HepG2 (cell line): ENCODE results near the gene MAPK7. TPM values are rescaled to one million over a fixed set of nuclear protein-coding genes. Genes with fewer than 3 reads are reported as not detected.

ENCODE experiments used
- ATAC-seq: fragments of 200-7000 bp; cut with Tn5 transposase; 3 replicates; pipeline ENCODE4 v1.9.1; 2020; ENCODE audit warnings: mild to moderate bottlenecking, moderate library complexity
- BruUV-seq: library from RNA; stranded (reverse); fragments of 400-500 nt; replicated peaks from 2 replicates; lab custom pipeline; 2021; lab: Mats Ljungman, UMichigan
- CTCF ChIA-PET: fragments of 300-600 bp; formaldehyde crosslinking; extraction: SDS; loops from one replicate; lab custom pipeline; 2021; ENCODE audit warnings: low total read pairs, inconsistent platforms, low intra/inter-chr PET ratio; lab: Yijun Ruan, JAX
- POLR2A ChIA-PET: fragments of 350-600 bp; sonication (Branson Sonifier 250); formaldehyde crosslinking; loops from one replicate; lab custom pipeline; 2020; ENCODE audit warnings: antibody characterized with exemption, inconsistent platforms; lab: Yijun Ruan, JAX
- DNase-seq: peaks from one replicate; pipeline ENCODE4 v3.0.0-alpha.2; 2015; ENCODE audit warnings: low spot score
- FAIRE-seq: peaks from 3 replicates; lab custom pipeline; 2011; peaks lifted over from hg19 to GRCh38; lab: Jason Lieb, UNC
- H2AFZ ChIP-seq: one replicate; pipeline ENCODE4 v1.6.1; 2011; ENCODE audit warnings: low read length, inconsistent platforms
- H3K27ac ChIP-seq: fragments of 300-600 bp; 3 replicates; pipeline ENCODE4 v1.8.0; 2011; ENCODE audit warnings: mixed run types, mild to moderate bottlenecking, mixed read lengths, low read length, inconsistent platforms; ENCODE audit not compliant: insufficient read depth; ENCODE audit errors: extremely low read length
- H3K27me3 ChIP-seq, 2 experiments: fragments of 200-600 bp in 1 of 2; 2 replicates in 1 of 2; 3 replicates in 1 of 2; pipeline versions ENCODE4 v1.6.0 to v1.8.0; 2011; ENCODE audit warnings: low read length in 2 of 2, mild to moderate bottlenecking in 2 of 2, moderate library complexity in 2 of 2, inconsistent platforms in 1 of 2; ENCODE audit not compliant: insufficient read depth in 2 of 2, control insufficient read depth in 1 of 2
- H3K36me3 ChIP-seq, 2 experiments: fragments of 200-600 bp in 1 of 2; replicated peaks in 1 of 2; 2 replicates in 1 of 2; 3 replicates in 1 of 2; pipeline versions ENCODE4 v1.5.1 to v1.8.0; 2011; ENCODE audit warnings: low read length in 2 of 2, inconsistent platforms in 1 of 2; ENCODE audit not compliant: insufficient read depth in 2 of 2, control insufficient read depth in 1 of 2
- H3K4me1 ChIP-seq: 2 replicates; pipeline ENCODE4 v1.5.1; 2012; ENCODE audit warnings: low read length, inconsistent platforms; ENCODE audit not compliant: insufficient read depth
- H3K4me2 ChIP-seq: 2 replicates; pipeline ENCODE4 v1.6.0; 2011; ENCODE audit warnings: low read depth, low read length, inconsistent platforms
- H3K4me3 ChIP-seq, 3 experiments: fragments of 200-600 bp in 1 of 3; sonication (generic), shearing (Covaris generic) in 1 of 3; replicated peaks in 1 of 3; 2 replicates each; pipeline ENCODE4 v1.5.1; 2011 to 2016; ENCODE audit warnings: low read length in 3 of 3, inconsistent platforms in 2 of 3, low read depth in 2 of 3, mild to moderate bottlenecking in 2 of 3, control low read depth in 1 of 3, mixed read lengths in 1 of 3; ENCODE audit not compliant: insufficient read depth in 1 of 3
- H3K79me2 ChIP-seq: one replicate; pipeline ENCODE4 v1.6.1; 2011; ENCODE audit warnings: low read length, inconsistent platforms; ENCODE audit not compliant: insufficient read depth
- H3K9ac ChIP-seq: 2 replicates; pipeline ENCODE4 v1.6.0; 2011; ENCODE audit warnings: mild to moderate bottlenecking, low read depth, low read length, inconsistent platforms; ENCODE audit not compliant: insufficient read depth
- H3K9me3 ChIP-seq: 2 replicates; pipeline ENCODE4 v1.5.1; 2012; ENCODE audit warnings: mild to moderate bottlenecking, low read length
- H4K20me1 ChIP-seq: 2 replicates; pipeline ENCODE4 v1.6.0; 2011; ENCODE audit warnings: inconsistent platforms, mild to moderate bottlenecking, low read length, moderate library complexity; ENCODE audit not compliant: insufficient read depth
- ARID3A ChIP-seq: IDR thresholded peaks from 2 replicates; pipeline ENCODE4 v1.6.1; 2012; ENCODE audit warnings: low read depth, low read length, improper control_type of control experiment
- ARID5B ChIP-seq: IDR thresholded peaks from 2 replicates; pipeline ENCODE4 v1.4.0; 2020; ENCODE audit warnings: mild to moderate bottlenecking, missing genetic modification reagents
- KLF16 ChIP-seq, 2 experiments: sonication (generic) in 1 of 2; formaldehyde crosslinking in 1 of 2; IDR thresholded peaks; 2 replicates each; pipeline versions ENCODE4 v1.6.1 to v1.8.0; 2016 to 2023; ENCODE audit warnings: missing genetic modification reagents in 2 of 2, missing compliant biosample characterization in 1 of 2
- MXI1 ChIP-seq: IDR thresholded peaks from 3 replicates; pipeline ENCODE4 v1.6.1; 2012; ENCODE audit warnings: low read depth, low read length, inconsistent platforms, borderline replicate concordance
- SALL2 ChIP-seq: sonication (generic); formaldehyde crosslinking; IDR thresholded peaks from 2 replicates; pipeline ENCODE4 v1.8.1; 2023; ENCODE audit warnings: mild to moderate bottlenecking, missing genetic modification reagents, inconsistent platforms
- STAG1 ChIP-seq: sonication (generic); formaldehyde crosslinking; IDR thresholded peaks from 2 replicates; pipeline ENCODE4 v1.4.0; 2020; ENCODE audit warnings: missing genetic modification reagents
- ZNF343 ChIP-seq: sonication (generic); formaldehyde crosslinking; IDR thresholded peaks from 2 replicates; pipeline ENCODE4 v1.4.0; 2020; ENCODE audit warnings: mild to moderate bottlenecking, missing genetic modification reagents
- ZNF576 ChIP-seq: sonication (generic); formaldehyde crosslinking; IDR thresholded peaks from 2 replicates; pipeline ENCODE4 v1.4.0; 2020; ENCODE audit warnings: mild to moderate bottlenecking, missing genetic modification reagents
- ZNF614 ChIP-seq: IDR thresholded peaks from 2 replicates; pipeline ENCODE4 v1.6.1; 2018; ENCODE audit warnings: missing biosample characterization, missing genetic modification reagents, inconsistent platforms, borderline replicate concordance
- ZSCAN9 ChIP-seq: IDR thresholded peaks from 2 replicates; pipeline ENCODE4 v1.6.1; 2016; ENCODE audit warnings: borderline replicate concordance
- WGBS: methylation state at CpG from one replicate; pipeline ENCODE4 v1.1.6; 2017; ENCODE audit warnings: low lambda C conversion rate; 5-methylcytosine and 5-hydroxymethylcytosine counted together
- in situ Hi-C: cut with HindIII; loops from 2 replicates; pipeline ENCODE4 v1.10.0; 2017; ENCODE audit warnings: low pct_unique_long_range_greater_than_20kb; ENCODE audit not compliant: extremely low pct_ligation_motif_present
- intact Hi-C: fragments of 100-400 bp; cut with micrococcal nuclease; formaldehyde crosslinking; loops from one replicate; pipeline ENCODE4 v1.10.0; 2022; ENCODE audit not compliant: unreplicated experiment
- polyA plus RNA-seq, 8 experiments: library from polyadenylated mRNA; depleted of rRNA in 3 of 8; stranded (reverse) in 7 of 8; unstranded in 1 of 8; fragments of >200 nt; fragmentation: Illumina TruSeq in 4 of 8; extraction: Trizol in 4 of 8; gene quantifications; 2 replicates each; pipeline versions ENCODE4 v1.2.1 to v1.2.3, GENCODE V29; 2011 to 2016; ENCODE audit warnings: low read depth in 4 of 8, missing spikeins in 1 of 8, mixed read lengths in 1 of 8; ENCODE audit not compliant: insufficient read depth in 1 of 8
- total RNA-seq, 5 experiments: library from RNA; depleted of rRNA; stranded (reverse); fragments of >200 nt; fragmentation: Illumina TruSeq; extraction: Trizol; gene quantifications; 2 replicates each; pipeline ENCODE4 v1.2.3, GENCODE V29; 2016; ENCODE audit warnings: low read depth in 1 of 5

MAPK7 gene
- total and polyA plus RNA-seq, 2 of the 13 experiments (the other 11 are each of a cell fraction or from before 2014, with no cell fraction given), result 2.9 to 5.9 TPM

- no peak overlapping the region for H3K27ac ChIP-seq
- peak overlapping the region; percentile 25; the same call in 1 of the 2 replicates for H3K4me2 ChIP-seq
- no peak overlapping the region for H3K9ac ChIP-seq
- peak; percentile 70 for TF ChIP-seq STAG1 (CRISPR knock-in tag)
- TF ChIP-seq ZNF576 (CRISPR knock-in tag), result no peak
- no peak for TF ChIP-seq ARID3A
- no peak for TF ChIP-seq ZNF343 (CRISPR knock-in tag)
- TF ChIP-seq ARID5B, result no peak
- TF ChIP-seq SALL2 (CRISPR knock-in tag), result no peak
- no peak for TF ChIP-seq KLF16 (CRISPR knock-in tag; IDR thresholded peaks at IDR 0.05)
- TF ChIP-seq ZNF614 (CRISPR knock-in tag), result no peak
- no peak for TF ChIP-seq ZSCAN9
- TF ChIP-seq MXI1, result peak; percentile 41; the same call in 1 of the 3 replicates
These were observed 19.3 kb downstream of the MAPK7 start for GRCh38 chr17:19397556-19398041.

More at GRCh38 chr17:19397556-19398041, 19.3 kb downstream of the MAPK7 start:
- no peaks in the 10 kb centered on the region for H4K20me1 ChIP-seq
- peaks cover 20% of the 10 kb centered on the region for H3K4me1 ChIP-seq
- FAIRE-seq (peak; percentile 4), DNase-seq (peak; percentile 49), ATAC-seq (peak; percentile 85)
- ChIA-PET CTCF (interaction anchor here (1.4 kb wide), 1 partner anchor 49 kb away, joined by 5 read pairs; no protein-coding TSS in a partner anchor), POLR2A (interaction anchor here (1.0 kb wide), 1 partner anchor 20 kb away, joined by 3 read pairs; the partner anchor contains the start of gene MAPK7)
- no TSS peak for BruUV-seq
- intact Hi-C loops, result loop anchor here (1.0 kb wide), 1 partner anchor 50 kb away; no protein-coding TSS in a partner anchor
- H3K4me3 ChIP-seq, result no peak overlapping the region
- in situ Hi-C loops, result no loop called here
- peaks cover 0 to under 1% of the 10 kb centered on the region in 2 experiments; a peak in 1 of 5 replicates for H3K27me3 ChIP-seq
- WGBS, result 10% methylated on average over 2 of the region's 6 CpGs
- H3K79me2 ChIP-seq, result no peaks in the 10 kb centered on the region
- no peaks in the 10 kb centered on the region for H3K36me3 ChIP-seq
- no peak overlapping the region for H2AFZ ChIP-seq
- H3K9me3 ChIP-seq, result no peaks in the 10 kb centered on the region
